Ishikawa (cell line): ENCODE measurements around the gene TNFSF15.

Experiments
- CEBPB ChIP-seq: IDR thresholded peaks from 2 replicates; pipeline ENCODE4 v1.6.1; 2012
- RAD21 ChIP-seq: IDR thresholded peaks from 2 replicates; pipeline ENCODE4 v1.6.1; 2012; ENCODE audit warnings: low read depth
- REST ChIP-seq: IDR thresholded peaks from 2 replicates; pipeline ENCODE4 v1.6.1; 2012; ENCODE audit warnings: low read depth, mild to moderate bottlenecking

DNA sequence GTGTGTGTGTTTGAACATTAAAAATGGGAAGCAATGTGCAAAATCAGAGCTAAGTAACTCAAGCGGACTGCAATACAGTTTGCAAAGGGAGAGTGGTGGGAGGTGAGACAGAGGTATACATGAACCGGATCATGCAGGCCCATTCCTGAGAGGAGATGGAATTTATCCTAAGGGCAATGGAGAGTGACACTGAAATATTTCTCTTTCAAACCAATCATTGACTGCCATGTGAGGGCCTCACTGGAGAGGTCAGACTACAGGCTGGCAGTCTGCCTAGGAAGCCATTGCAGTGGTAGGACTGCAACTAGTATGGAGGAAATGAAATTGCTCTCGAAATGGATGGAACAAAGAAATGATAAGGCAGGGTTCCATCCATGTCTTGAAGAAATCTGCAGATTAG lies 34.8 kb downstream of the TNFSF15 start:
- no peak for TF ChIP-seq CEBPB
- TF ChIP-seq REST, result no peak
- no peak for TF ChIP-seq RAD21
